NCI-H2196 (cell line): ENCODE data around the gene KCNK6.
A peak's percentile ranks its signal among the peaks of the same experiment; 100 is the strongest.

ENCODE experiments used
- DNase-seq: peaks from one replicate; lab custom pipeline; 2025; ENCODE audit not compliant: unreplicated experiment; lab: John Stamatoyannopoulos, UW

KCNK6 gene

GRCh38 chr19:38294090-38294489 is 25.6 kb upstream of the KCNK6 start:
- DNase-seq, result no peak

DNA sequence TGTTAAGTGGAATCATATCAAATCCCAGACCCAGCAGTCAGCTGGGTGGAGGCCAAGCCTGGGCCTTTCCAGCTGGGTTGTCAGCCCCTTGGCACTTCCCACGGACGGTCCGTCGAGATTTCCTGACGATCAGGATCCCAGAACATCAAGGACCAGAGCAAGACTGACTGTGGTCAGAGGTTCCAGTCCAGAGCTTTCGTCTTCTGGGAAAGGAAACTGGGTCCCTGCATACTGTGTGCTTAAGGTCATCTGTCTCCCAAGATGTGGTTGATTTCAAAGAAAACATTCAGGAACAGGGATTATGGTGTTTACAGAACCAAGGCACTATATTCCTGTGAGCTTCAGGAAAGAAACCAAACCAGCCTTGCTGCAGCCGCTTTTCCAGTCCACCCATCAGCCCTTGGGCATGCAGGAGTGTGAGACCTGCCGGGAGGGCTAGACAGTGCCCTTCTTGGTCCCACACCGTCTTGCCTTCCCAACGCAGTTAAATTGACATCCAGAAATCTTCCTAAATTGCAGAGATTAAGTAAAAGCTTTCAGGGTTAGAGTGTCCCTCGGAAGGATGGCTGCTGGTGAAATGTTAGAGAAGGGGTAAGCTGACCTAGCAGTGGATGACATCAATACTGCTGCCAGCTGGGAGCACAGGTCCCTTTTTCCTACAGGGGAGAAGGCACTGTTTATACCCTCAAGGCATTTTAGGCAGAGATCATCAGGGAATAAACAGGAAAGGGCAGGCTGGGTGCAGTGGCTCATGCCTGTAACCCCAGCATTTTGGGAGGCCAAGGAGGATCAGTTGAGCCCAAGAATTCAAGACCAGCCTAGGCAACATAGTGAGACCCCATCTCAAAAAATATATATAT is 20.6 kb upstream of the KCNK6 start:
- no peak for DNase-seq

- DNase-seq, result no peak
Observed at GRCh38 chr19:38303517-38304351, 15.9 kb upstream of the KCNK6 start, which contains the start of gene C19orf33. C19orf33 (plus strand) TSS chr19:38304251; CDS start chr19:38304262, 11 bp downstream.

DNA sequence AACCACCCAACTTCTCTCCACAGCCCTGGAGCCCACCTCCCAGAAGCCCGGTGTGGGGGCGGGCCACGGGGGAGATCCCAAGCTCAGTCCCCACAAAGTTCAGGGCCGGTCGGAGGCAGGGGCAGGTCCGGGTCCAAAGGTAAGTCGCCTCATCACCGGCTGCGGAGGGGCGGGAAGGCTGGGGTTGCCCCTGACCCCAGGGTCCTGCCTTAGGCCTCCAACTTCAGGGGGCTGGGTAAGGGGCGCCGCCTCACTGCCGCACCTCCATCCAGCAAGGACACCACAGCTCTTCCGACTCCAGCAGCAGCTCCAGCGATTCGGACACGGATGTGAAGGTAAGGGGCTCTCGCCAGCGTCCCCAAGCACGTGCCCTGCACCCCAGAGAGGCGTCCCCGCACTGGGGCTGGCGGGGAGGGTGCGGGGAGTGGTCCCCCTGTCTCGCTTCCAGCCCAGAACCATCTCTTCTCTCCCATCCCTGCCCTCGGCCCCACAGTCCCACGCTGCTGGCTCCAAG is 15.2 kb upstream of the KCNK6 start:
- DNase-seq, result no peak

DNA sequence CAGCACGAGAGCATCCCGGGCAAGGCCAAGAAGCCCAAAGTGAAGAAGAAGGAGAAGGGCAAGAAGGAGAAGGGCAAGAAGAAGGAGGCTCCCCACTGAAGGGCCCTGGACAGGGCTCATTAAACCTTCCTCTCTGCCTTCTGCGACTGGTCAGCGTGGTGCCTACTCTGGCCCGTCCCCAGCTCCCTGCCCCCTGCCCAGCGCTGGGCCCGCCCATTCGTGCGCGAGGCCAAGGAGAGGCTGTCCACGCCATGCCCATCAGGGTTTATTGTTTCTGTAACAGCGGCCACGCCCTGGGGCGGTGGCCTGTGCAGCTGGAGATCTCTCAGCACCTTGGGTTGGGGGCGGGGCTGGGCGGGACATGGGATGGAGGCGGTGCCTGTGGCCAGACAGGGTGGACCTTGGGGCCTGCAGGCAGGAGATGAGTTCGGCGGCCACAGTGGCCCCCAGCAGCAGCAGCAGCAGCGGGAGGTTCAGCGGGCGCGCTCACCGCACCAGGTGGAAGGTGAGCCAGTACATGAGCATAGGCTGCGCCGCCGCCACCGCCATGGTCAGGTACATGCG is 14.7 kb upstream of the KCNK6 start:
- DNase-seq, result peak; percentile 91

- no peak for DNase-seq
Observed at GRCh38 chr19:38306236-38306635, 13.4 kb upstream of the KCNK6 start.

DNA sequence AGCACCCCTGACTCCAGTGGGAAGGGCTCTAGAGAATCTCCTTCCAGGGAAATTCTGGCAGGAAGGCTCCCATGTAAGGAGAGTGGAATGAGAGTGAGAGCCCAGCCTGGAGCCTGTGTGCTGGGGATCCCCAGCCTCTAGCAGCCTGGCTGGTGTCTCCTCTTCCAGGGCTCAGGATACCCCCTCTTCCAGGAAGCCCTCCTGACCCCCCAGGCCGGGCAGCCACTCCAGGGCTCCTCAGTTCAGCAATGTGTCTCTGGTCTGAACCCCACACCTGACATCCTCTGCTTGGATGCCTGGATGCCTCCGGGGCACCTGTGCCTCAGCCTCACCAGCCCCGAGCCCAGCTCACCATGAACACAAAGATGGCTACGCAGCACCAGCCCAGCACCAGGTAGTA is 12.6 kb upstream of the KCNK6 start:
- no peak for DNase-seq

GRCh38 chr19:38307597-38307996 is 12.0 kb upstream of the KCNK6 start:
- no peak for DNase-seq

GRCh38 chr19:38308006-38308766 is 11.5 kb upstream of the KCNK6 start:
- DNase-seq, result no peak

GRCh38 chr19:38308926-38309614 is 10.6 kb upstream of the KCNK6 start:
- no peak for DNase-seq

- no peak for DNase-seq
Observed at GRCh38 chr19:38309615-38310278, 9.9 kb upstream of the KCNK6 start.

DNA sequence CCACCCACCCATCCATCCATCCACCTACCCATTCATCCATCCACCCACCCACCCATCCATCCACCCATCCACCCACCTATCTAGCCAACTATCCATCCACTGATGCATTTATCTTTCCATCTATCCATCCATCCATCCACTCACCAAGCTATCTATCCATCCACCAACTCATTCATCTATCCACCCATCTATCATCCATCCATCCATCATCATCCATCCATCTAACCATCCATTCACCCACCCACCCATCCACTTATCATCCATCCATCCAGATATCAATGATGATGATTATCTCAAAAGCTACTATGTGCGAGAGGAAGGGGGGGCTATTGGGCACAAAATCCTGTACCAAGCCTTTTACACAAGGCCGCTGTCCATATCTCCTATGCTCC is 9.4 kb upstream of the KCNK6 start:
- no peak for DNase-seq

- DNase-seq, result no peak
Observed at GRCh38 chr19:38310986-38311385, 8.7 kb upstream of the KCNK6 start.

- DNase-seq, result peak; percentile 96
Observed at GRCh38 chr19:38315657-38316476, 3.8 kb upstream of the KCNK6 start, which contains the start of gene YIF1B. YIF1B (minus strand) TSS chr19:38315947; CDS start chr19:38315917, 30 bp downstream.

GRCh38 chr19:38316477-38317067 is 3.1 kb upstream of the KCNK6 start:
- no peak for DNase-seq

DNA sequence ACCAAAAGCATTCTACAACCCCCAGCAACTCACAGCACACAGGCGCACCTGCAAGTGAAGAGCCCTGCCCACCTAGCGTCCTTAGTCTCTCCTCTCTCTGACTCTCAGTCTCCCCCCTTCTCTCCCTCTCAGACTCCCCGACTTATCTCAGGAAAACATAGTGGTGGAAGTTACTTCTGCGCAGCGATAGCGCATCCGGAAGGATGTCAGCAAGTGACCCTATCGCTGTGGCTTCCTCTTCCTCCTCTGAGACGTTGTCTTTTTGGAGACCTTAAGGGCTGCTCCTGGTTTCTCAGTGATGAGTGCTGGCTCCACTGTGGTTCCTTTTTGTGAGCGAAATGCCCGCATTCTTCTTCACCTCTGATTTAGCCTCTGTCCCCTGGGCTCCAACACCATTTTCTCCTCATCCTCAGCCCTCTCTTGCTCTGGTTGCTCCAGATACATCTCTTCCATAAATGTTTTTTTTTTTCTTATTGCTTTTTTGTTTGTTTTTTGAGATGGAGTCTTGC is 2.5 kb upstream of the KCNK6 start:
- DNase-seq, result no peak

- no peak for DNase-seq
Observed at GRCh38 chr19:38318660-38319059, 985 bp upstream of the KCNK6 start.

GRCh38 chr19:38320969-38321339 is 1.3 kb downstream of the KCNK6 start:
- DNase-seq, result no peak
